Measurements from ENCODE around the gene CITED4. TPM values are rescaled to one million over a fixed set of nuclear protein-coding genes. Genes with fewer than 3 reads are reported as not detected.

The CITED4 gene
- total and polyA plus RNA-seq, 9 of the 15 experiments (the other 6 are each of a cell fraction or from before 2014, with no cell fraction given), result 0.11 to 1.2 (median 0.17) TPM; not detected in 2

GRCh38 chr1:40898431-40898901, 36.3 kb upstream of the CITED4 start:
- ChIA-PET CTCF (ENCODE audit: low intra/inter-chr PET ratio) (no interaction called here), POLR2A (interaction anchor here (0.6 to 1.5 kb wide), 4 partner anchors 10 to 27 kb away, joined by 3 to 5 read pairs (median 4); no protein-coding TSS in a partner anchor)
- Histone ChIP-seq H3K9me1 (ENCODE audit: control insufficient read depth, insufficient read depth, low read length) (no peaks in the 10 kb centered on the region), H3K79me2 (ENCODE audit: control insufficient read depth, insufficient read depth, low read length) (no peaks in the 10 kb centered on the region), H3K36me3 (ENCODE audit: control insufficient read depth, insufficient read depth, low read length) (no peaks in the 10 kb centered on the region), H3K4me2 (ENCODE audit: insufficient read depth, low read length) (no peak overlapping the region), H2AFZ (ENCODE audit: low read depth, low read length) (no peak overlapping the region), H3K4me3 (no peak overlapping the region), H3K27me3 (ENCODE audit: control insufficient read depth in 2 of 2, insufficient read depth in 2 of 2, low read length in 2 of 2) (no peaks in the 10 kb centered on the region), H3K4me1 (replicated peaks in 1 of 2; ENCODE audit: control insufficient read depth in 2 of 2, insufficient read depth in 2 of 2, low read length in 2 of 2) (no peaks in the 10 kb centered on the region; a peak in 1 of 5 replicates), H3K9ac (ENCODE audit: insufficient read depth in 1 of 2, low read depth in 2 of 2, low read length in 2 of 2) (no peak overlapping the region; a peak in 1 of 4 replicates), H4K20me1 (replicated peaks; ENCODE audit: control insufficient read depth, insufficient read depth, low read length) (no peaks in the 10 kb centered on the region), H3K9me3 (replicated peaks; ENCODE audit: control insufficient read depth, insufficient read depth, low read depth, low read length) (peaks cover 14% of the 10 kb centered on the region), H3K27ac (ENCODE audit: extremely low read depth, low read depth, low read length) (no peak overlapping the region)
- BruUV-seq (replicated peaks), result no TSS peak
- no peak for FAIRE-seq
- intact Hi-C loops (cut with micrococcal nuclease) (no loop called here), in situ Hi-C loops (cut with MboI) (no loop called here)
- DNase-seq (ENCODE audit: extremely low read depth in 1 of 4, low spot score in 3 of 4), result no peak
- WGBS (ENCODE audit: insufficient coverage, low coverage, missing lambda C conversion rate), result 19% methylated on average over 4 of the region's 4 CpGs
- no peak for ATAC-seq
- no peak for TF ChIP-seq SMAD3 (CRISPR knock-in tag; conservative IDR thresholded peaks at IDR 0.05)
- no peak for TF ChIP-seq MITF (IDR thresholded peaks at IDR 0.05)
- TF ChIP-seq PURB (CRISPR knock-in tag; IDR thresholded peaks at IDR 0.05; ENCODE audit: low read depth), result no peak
- no peak for TF ChIP-seq ZNF589 (CRISPR knock-in tag; IDR thresholded peaks at IDR 0.05; ENCODE audit: low read depth)
- no peak for TF ChIP-seq PRDM10 (IDR thresholded peaks at IDR 0.05; ENCODE audit: partially characterized antibody)
- no peak for TF ChIP-seq NEUROD1 (IDR thresholded peaks at IDR 0.05; ENCODE audit: borderline replicate concordance, low read depth, low read length, partially characterized antibody)
- TF ChIP-seq ZNF134 (CRISPR knock-in tag; conservative IDR thresholded peaks at IDR 0.05), result no peak
- no peak for TF ChIP-seq CAMTA2 (CRISPR knock-in tag; conservative IDR thresholded peaks at IDR 0.05)
- TF ChIP-seq NR2F6 (CRISPR knock-in tag; IDR thresholded peaks at IDR 0.05), result no peak

All from K562 (cell line).